ENCODE data around the gene ADGRA1. TPM values are rescaled to one million over a fixed set of nuclear protein-coding genes. Genes with fewer than 3 reads are reported as not detected.
"Not testable (repeated sequence)": the region's sequence is repeated elsewhere in the genome, so short reads cannot be mapped to it uniquely, and the experiment has no call there.

Gene ADGRA1
- total RNA-seq, 1 donor from 2014 or later: not detected

- Mint-ChIP-seq H3K27ac (no peak overlapping the region), H3K36me3 (ENCODE audit: low read depth) (no peaks in the 10 kb centered on the region), H3K9me3 (peaks cover 16% of the 10 kb centered on the region), H3K27me3 (no peaks in the 10 kb centered on the region), H3K4me3 (no peak overlapping the region), H3K4me1 (no peaks in the 10 kb centered on the region)
- intact Hi-C loops (cut with micrococcal nuclease): no loop called here
- no peak for DNase-seq
These were observed 23.0 kb downstream of the ADGRA1 start for GRCh38 chr10:133110609-133111275.

DNA sequence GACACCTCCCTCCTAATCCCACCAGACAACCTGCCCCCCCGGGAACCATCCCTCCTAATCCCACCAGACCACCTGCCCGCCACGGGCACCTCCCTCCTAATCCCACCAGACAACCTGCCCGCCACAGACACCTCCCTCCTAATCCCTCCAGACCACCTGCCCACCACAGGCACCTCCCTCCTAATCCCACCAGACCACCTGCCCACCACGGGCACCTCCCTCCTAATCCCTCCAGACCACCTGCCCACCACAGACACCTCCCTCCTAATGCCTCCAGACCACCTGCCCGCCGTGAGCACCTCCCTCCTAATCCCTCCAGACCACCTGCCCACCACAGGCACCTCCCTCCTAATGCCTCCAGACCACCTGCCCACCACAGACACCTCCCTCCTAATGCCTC is 23.9 kb downstream of the ADGRA1 start:
- H3K27me3 Mint-ChIP-seq; H3K4me1 Mint-ChIP-seq; intact Hi-C loops (cut with micrococcal nuclease); DNase-seq; H3K36me3 Mint-ChIP-seq (ENCODE audit: low read depth); H3K4me3 Mint-ChIP-seq; H3K27ac Mint-ChIP-seq: not testable (repeated sequence)
- peaks cover 16% of the 10 kb centered on the region for H3K9me3 Mint-ChIP-seq

- Mint-ChIP-seq H3K4me1 (no peaks in the 10 kb centered on the region), H3K27ac (no peak overlapping the region), H3K9me3 (peaks cover 8% of the 10 kb centered on the region), H3K36me3 (ENCODE audit: low read depth) (no peaks in the 10 kb centered on the region), H3K4me3 (no peak overlapping the region), H3K27me3 (no peaks in the 10 kb centered on the region)
- intact Hi-C loops (cut with micrococcal nuclease): no loop called here
- no peak for DNase-seq
These were observed 25.6 kb downstream of the ADGRA1 start for GRCh38 chr10:133113146-133113830.

GRCh38 chr10:133113847-133114246 is 26.1 kb downstream of the ADGRA1 start:
- H3K36me3 Mint-ChIP-seq (ENCODE audit: low read depth): no peaks in the 10 kb centered on the region
- intact Hi-C loops (cut with micrococcal nuclease): no loop called here
- no peak overlapping the region for H3K27ac Mint-ChIP-seq
- H3K9me3 Mint-ChIP-seq: peaks cover 5% of the 10 kb centered on the region
- H3K4me1 Mint-ChIP-seq: no peaks in the 10 kb centered on the region
- no peak for DNase-seq
- H3K4me3 Mint-ChIP-seq: no peak overlapping the region
- H3K27me3 Mint-ChIP-seq: no peaks in the 10 kb centered on the region

GRCh38 chr10:133114251-133114650 is 26.5 kb downstream of the ADGRA1 start:
- DNase-seq: no peak
- Mint-ChIP-seq H3K9me3 (peaks cover 4% of the 10 kb centered on the region), H3K27ac (no peak overlapping the region), H3K4me1 (no peaks in the 10 kb centered on the region), H3K27me3 (no peaks in the 10 kb centered on the region), H3K36me3 (ENCODE audit: low read depth) (no peaks in the 10 kb centered on the region), H3K4me3 (no peak overlapping the region)
- intact Hi-C loops (cut with micrococcal nuclease): no loop called here

DNA sequence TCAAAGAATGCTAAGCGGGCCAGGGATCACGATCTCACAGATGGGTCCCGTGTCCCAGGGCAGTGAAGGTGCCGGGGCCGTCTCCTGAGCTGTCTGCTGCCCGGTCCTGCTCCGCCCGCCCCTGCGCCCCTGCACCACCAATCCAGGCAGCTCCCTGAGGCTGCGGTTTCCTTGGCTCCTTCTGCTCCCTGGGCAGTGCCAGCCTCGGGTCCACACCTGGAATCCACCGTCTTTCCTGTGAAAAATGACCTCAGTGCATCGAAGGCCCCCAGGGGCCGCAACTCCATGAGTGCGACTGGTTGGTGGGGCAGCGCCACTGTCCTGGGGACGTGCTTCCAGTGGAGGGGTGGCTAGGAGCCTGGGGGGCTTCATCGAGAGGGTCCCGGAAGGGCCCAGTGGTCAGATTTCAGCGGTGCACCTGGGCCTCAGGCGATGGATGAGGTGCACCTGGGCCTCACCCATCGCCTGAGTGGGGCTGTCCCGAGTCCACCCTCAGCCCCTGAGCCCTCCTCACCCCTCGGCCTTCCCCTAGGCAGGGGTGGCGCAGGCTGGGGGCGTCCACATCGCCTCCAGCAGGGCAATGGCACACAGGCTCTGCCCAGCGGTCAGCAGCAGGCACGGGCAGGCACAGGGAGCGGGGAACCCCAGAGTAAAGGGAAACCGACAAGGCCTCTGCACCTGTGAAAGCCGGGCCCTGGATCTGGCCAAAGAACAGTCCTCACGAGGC is 27.2 kb downstream of the ADGRA1 start:
- Mint-ChIP-seq H3K9me3 (no peaks in the 10 kb centered on the region), H3K36me3 (ENCODE audit: low read depth) (no peaks in the 10 kb centered on the region), H3K4me1 (no peaks in the 10 kb centered on the region), H3K27me3 (no peaks in the 10 kb centered on the region), H3K27ac (no peak overlapping the region), H3K4me3 (no peak overlapping the region)
- DNase-seq: no peak
- intact Hi-C loops (cut with micrococcal nuclease): no loop called here

DNA sequence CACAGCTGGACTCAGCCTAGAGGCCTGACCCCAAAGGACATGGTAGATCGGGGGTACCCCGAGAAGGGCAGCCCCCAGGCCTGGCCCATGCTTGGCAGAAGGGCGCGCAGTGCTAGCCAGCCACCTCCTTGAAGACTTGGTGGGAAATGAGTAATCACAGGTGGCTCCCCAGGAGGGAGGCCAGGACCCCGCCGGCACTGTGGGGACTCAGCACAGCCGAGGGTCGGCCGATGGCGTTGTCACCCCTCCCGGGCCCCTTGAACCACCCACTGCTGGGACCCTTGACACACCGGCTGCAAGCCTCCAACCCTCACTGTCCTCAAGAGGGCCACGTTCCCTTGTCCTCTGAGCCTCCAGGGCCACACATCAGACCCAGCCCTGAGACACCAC is 27.7 kb downstream of the ADGRA1 start:
- Mint-ChIP-seq H3K4me3 (no peak overlapping the region), H3K9me3 (no peaks in the 10 kb centered on the region), H3K27ac (no peak overlapping the region), H3K27me3 (no peaks in the 10 kb centered on the region), H3K36me3 (ENCODE audit: low read depth) (no peaks in the 10 kb centered on the region), H3K4me1 (no peaks in the 10 kb centered on the region)
- intact Hi-C loops (cut with micrococcal nuclease): no loop called here
- no peak for DNase-seq

- no peak for DNase-seq
- H3K36me3 Mint-ChIP-seq (ENCODE audit: low read depth): no peaks in the 10 kb centered on the region
- intact Hi-C loops (cut with micrococcal nuclease): no loop called here
- H3K27ac Mint-ChIP-seq: no peak overlapping the region
- H3K4me3 Mint-ChIP-seq: no peak overlapping the region
- H3K4me1 Mint-ChIP-seq: no peaks in the 10 kb centered on the region
- H3K27me3 Mint-ChIP-seq: no peaks in the 10 kb centered on the region
- H3K9me3 Mint-ChIP-seq: no peaks in the 10 kb centered on the region
These were observed 28.3 kb downstream of the ADGRA1 start for GRCh38 chr10:133115976-133116375.

- Mint-ChIP-seq H3K27ac (no peak overlapping the region), H3K4me1 (no peaks in the 10 kb centered on the region), H3K9me3 (no peaks in the 10 kb centered on the region), H3K27me3 (no peaks in the 10 kb centered on the region), H3K36me3 (ENCODE audit: low read depth) (no peaks in the 10 kb centered on the region), H3K4me3 (no peak overlapping the region)
- intact Hi-C loops (cut with micrococcal nuclease): no loop called here
- DNase-seq: no peak
These were observed 28.7 kb downstream of the ADGRA1 start for GRCh38 chr10:133116455-133116854.

DNA sequence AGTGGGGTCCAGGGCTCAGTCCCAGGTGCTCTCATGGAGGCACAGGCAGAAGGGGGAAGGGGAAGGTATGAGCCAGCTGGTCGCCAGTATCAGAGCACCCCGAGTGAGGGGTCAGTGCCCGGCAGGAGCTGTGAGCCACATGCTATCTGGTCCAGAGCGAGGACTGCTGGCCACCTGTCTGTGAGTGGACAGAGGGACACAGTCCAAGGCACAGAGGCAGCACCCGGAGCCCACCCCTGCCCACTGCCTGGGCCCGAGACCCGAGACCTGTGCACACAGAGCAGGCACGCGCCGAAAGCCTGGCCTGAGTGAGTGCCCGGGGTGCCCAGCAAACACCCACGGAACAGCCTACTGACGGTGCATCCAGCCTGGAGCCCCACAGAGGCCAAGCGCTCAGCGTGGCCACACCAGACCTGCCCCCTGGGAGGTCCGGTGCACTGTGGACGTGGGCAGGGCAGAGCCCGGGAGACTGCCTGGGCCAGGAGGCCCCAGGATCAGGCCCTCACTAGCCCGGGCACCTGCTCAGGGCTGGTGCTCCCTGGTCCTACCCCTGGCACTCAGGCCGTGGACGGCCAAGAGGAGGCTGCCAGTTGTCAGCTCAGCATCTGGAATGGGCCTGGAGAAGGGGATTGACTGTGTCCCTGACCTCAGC is 29.4 kb downstream of the ADGRA1 start:
- H3K27ac Mint-ChIP-seq: no peak overlapping the region
- H3K9me3 Mint-ChIP-seq: no peaks in the 10 kb centered on the region
- no peak overlapping the region for H3K4me3 Mint-ChIP-seq
- intact Hi-C loops (cut with micrococcal nuclease): no loop called here
- H3K36me3 Mint-ChIP-seq (ENCODE audit: low read depth): no peaks in the 10 kb centered on the region
- H3K4me1 Mint-ChIP-seq: no peaks in the 10 kb centered on the region
- no peak for DNase-seq
- H3K27me3 Mint-ChIP-seq: no peaks in the 10 kb centered on the region

- H3K4me1 Mint-ChIP-seq: no peaks in the 10 kb centered on the region
- H3K27me3 Mint-ChIP-seq: no peaks in the 10 kb centered on the region
- H3K4me3 Mint-ChIP-seq: no peak overlapping the region
- H3K36me3 Mint-ChIP-seq (ENCODE audit: low read depth): no peaks in the 10 kb centered on the region
- H3K27ac Mint-ChIP-seq: no peak overlapping the region
- no peaks in the 10 kb centered on the region for H3K9me3 Mint-ChIP-seq
- intact Hi-C loops (cut with micrococcal nuclease): no loop called here
- no peak for DNase-seq
These were observed 30.0 kb downstream of the ADGRA1 start for GRCh38 chr10:133117688-133118071.

DNA sequence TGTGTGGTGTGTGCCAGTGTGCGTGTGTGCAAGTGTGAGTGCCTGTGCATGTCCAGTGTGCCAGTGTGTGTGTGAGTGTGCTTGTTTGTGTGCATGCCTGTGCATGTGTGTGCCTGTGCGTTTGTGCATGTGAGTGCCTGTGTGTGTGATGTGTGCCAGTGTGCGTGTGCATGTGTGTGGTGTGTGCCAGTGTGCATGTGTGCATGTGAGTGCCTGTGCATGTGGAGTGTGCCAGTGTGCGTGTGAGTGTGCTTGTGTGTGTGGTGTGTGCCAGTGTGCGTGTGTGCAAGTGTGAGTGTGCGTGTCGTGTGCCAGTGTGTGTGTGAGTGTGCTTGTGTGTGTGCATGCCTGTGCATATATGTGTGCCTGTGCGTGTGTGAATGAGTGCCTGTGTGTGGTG is 33.8 kb downstream of the ADGRA1 start:
- intact Hi-C loops (cut with micrococcal nuclease): loop anchor here (5.0 kb wide), 1 partner anchor 219 kb away; no protein-coding TSS in a partner anchor
- H3K27me3 Mint-ChIP-seq: peaks cover 3% of the 10 kb centered on the region
- no peak for DNase-seq
- no peak overlapping the region for H3K4me3 Mint-ChIP-seq
- H3K9me3 Mint-ChIP-seq: no peaks in the 10 kb centered on the region
- no peaks in the 10 kb centered on the region for H3K36me3 Mint-ChIP-seq (ENCODE audit: low read depth)
- H3K27ac Mint-ChIP-seq: no peak overlapping the region
- peaks cover 4% of the 10 kb centered on the region for H3K4me1 Mint-ChIP-seq

DNA sequence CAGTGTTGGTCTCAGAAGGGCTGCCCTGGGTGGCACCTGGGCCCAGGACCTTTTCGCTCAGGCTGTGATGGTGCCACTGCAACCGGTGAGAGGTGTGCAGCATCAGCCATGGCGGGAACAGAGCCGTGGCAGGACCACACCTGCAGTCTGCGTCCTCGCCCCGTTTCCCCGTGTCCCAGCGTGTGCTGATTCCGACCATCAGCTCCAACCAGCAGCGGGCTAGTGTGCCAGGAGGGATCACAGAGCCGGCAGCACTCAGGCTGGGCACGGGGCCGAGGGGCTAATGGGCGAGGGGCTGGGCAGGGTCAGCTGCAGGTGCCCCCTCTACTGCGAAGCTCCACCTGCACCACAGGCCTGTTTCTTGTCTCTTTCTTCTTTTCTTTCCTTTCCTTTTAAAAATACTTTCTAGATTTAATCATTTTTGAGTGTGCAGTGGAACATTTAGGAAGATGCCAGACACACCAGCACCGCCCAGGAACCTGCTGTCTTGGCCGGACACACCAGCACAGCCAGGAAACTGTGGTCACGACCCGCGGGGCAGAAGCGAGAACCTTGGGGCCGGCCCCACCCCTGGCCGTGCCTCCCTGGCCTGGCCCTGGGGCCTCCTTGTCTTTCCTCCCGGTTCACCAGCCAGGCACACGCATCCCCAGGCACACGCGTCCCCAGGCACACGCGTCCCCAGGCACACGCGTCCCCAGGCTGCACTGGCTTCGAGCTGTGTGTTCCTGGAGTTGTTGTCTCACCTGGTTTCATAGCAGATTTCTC is 34.6 kb downstream of the ADGRA1 start:
- DNase-seq: no peak
- peaks cover 3% of the 10 kb centered on the region for H3K27me3 Mint-ChIP-seq
- no peak overlapping the region for H3K27ac Mint-ChIP-seq
- no peaks in the 10 kb centered on the region for H3K9me3 Mint-ChIP-seq
- no peaks in the 10 kb centered on the region for H3K36me3 Mint-ChIP-seq (ENCODE audit: low read depth)
- H3K4me3 Mint-ChIP-seq: no peak overlapping the region
- intact Hi-C loops (cut with micrococcal nuclease): loop anchor here (5.0 kb wide), 1 partner anchor 220 kb away; no protein-coding TSS in a partner anchor
- H3K4me1 Mint-ChIP-seq: peaks cover 4% of the 10 kb centered on the region
